ENCODE data around the gene MNT. TPM values are rescaled to one million over a fixed set of nuclear protein-coding genes. Genes with fewer than 3 reads are reported as not detected.

MNT gene
- total RNA-seq, 1 donor from 2014 or later, result 4.5 TPM

- peak; percentile 87 for DNase-seq (ENCODE audit: low read depth)
- FAIRE-seq, result no peak
- TF ChIP-seq, protein P1, sequence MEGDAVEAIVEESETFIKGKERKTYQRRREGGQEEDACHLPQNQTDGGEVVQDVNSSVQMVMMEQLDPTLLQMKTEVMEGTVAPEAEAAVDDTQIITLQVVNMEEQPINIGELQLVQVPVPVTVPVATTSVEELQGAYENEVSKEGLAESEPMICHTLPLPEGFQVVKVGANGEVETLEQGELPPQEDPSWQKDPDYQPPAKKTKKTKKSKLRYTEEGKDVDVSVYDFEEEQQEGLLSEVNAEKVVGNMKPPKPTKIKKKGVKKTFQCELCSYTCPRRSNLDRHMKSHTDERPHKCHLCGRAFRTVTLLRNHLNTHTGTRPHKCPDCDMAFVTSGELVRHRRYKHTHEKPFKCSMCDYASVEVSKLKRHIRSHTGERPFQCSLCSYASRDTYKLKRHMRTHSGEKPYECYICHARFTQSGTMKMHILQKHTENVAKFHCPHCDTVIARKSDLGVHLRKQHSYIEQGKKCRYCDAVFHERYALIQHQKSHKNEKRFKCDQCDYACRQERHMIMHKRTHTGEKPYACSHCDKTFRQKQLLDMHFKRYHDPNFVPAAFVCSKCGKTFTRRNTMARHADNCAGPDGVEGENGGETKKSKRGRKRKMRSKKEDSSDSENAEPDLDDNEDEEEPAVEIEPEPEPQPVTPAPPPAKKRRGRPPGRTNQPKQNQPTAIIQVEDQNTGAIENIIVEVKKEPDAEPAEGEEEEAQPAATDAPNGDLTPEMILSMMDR (IDR thresholded peaks at IDR 0.05; ENCODE audit: insufficient read depth, low read length, severe bottlenecking), result no peak
- Histone ChIP-seq H3K36me3 (ENCODE audit: control insufficient read depth, insufficient read depth, low read length) (peaks cover 3% of the 10 kb centered on the region), H3K27me3 (ENCODE audit: control insufficient read depth, insufficient read depth, low read length) (no peaks in the 10 kb centered on the region), H3K4me3 (ENCODE audit: low read depth, low read length) (peak overlapping the region; percentile 11)
These were observed 4.2 kb downstream of the MNT start for GRCh38 chr17:2396568-2397246.

DNA sequence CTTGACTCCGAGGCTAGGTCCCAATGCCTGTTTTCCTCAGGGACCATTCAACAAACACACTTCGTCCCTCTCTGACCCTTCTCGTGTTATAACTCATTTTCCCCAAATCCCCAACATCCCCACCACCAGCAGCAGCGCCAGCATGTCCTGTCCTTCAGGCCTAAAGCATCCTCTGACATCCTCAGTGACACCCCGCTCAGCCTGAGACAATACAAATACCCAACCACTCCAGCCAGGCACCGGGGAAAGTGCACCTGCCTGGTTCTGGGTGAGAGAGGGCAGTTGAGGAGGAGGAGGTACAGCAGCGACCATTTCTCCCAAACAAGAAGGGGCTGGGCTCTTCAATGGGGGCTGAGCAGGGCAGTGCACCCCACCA is 4.7 kb downstream of the MNT start:
- no peaks in the 10 kb centered on the region for H3K27me3 ChIP-seq (ENCODE audit: control insufficient read depth, insufficient read depth, low read length)
- no peak overlapping the region for H3K4me3 ChIP-seq (ENCODE audit: low read depth, low read length)
- no peak for DNase-seq (ENCODE audit: low read depth)
- peaks cover 7% of the 10 kb centered on the region for H3K36me3 ChIP-seq (ENCODE audit: control insufficient read depth, insufficient read depth, low read length)
- no peak for FAIRE-seq
- TF ChIP-seq, protein P1 (IDR thresholded peaks at IDR 0.05; ENCODE audit: insufficient read depth, low read length, severe bottlenecking), result no peak

GRCh38 chr17:2395258-2396181 is 5.3 kb downstream of the MNT start:
- TF ChIP-seq, protein P1 (IDR thresholded peaks at IDR 0.05; ENCODE audit: insufficient read depth, low read length, severe bottlenecking), result peak; percentile 24
- peaks cover 8% of the 10 kb centered on the region for H3K36me3 ChIP-seq (ENCODE audit: control insufficient read depth, insufficient read depth, low read length)
- FAIRE-seq (no peak), DNase-seq (ENCODE audit: low read depth) (peak; percentile 21)
- no peaks in the 10 kb centered on the region for H3K27me3 ChIP-seq (ENCODE audit: control insufficient read depth, insufficient read depth, low read length)
- no peak overlapping the region for H3K4me3 ChIP-seq (ENCODE audit: low read depth, low read length)

GRCh38 chr17:2394775-2395201 is 6.1 kb downstream of the MNT start:
- no peak for FAIRE-seq
- TF ChIP-seq, protein P1 (IDR thresholded peaks at IDR 0.05; ENCODE audit: insufficient read depth, low read length, severe bottlenecking), result no peak
- no peak overlapping the region for H3K4me3 ChIP-seq (ENCODE audit: low read depth, low read length)
- DNase-seq (ENCODE audit: low read depth), result no peak
- H3K27me3 ChIP-seq (ENCODE audit: control insufficient read depth, insufficient read depth, low read length), result no peaks in the 10 kb centered on the region
- H3K36me3 ChIP-seq (ENCODE audit: control insufficient read depth, insufficient read depth, low read length), result peaks cover 12% of the 10 kb centered on the region

DNA sequence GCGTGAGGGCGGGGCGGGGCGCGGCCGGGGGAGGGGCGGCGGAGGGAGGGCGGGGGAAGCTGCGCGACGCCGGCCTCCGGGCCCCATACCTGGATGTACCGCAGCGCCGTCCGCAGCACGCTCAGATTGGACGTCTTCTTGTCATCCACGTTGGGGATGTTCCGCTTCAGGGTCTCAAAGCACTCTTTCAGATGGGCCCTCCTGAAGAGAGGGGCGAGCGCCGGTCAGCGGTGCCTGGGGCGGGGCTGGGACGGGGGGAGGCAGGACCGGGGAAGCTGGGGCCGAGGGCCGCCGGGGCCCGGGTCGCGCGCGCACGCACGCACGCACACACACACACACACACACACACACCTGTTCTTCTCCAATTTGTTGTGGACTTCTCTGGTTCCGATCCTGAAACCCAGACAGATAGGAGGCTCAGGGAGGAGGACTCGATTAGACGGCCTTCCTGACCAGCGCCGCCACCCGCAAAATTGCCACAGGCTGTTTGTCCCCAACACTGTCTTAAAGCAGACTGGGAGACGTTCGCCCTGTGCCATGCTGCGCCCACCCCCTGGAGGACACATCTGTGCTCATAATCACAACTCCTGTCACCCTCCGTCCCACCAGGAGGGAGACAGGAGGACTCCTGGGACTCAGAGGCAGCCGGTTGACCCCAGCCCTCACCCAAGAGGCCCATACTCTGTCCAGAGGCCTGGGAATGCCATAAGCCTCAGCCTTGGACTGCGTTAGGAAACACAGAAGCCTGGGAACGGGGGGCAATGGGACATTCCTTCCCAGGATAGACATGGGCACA is 6.7 kb downstream of the MNT start:
- FAIRE-seq (no peak), DNase-seq (ENCODE audit: low read depth) (no peak)
- Histone ChIP-seq H3K4me3 (ENCODE audit: low read depth, low read length) (no peak overlapping the region), H3K27me3 (ENCODE audit: control insufficient read depth, insufficient read depth, low read length) (no peaks in the 10 kb centered on the region), H3K36me3 (ENCODE audit: control insufficient read depth, insufficient read depth, low read length) (peaks cover 14% of the 10 kb centered on the region)
- TF ChIP-seq, protein P1 (IDR thresholded peaks at IDR 0.05; ENCODE audit: insufficient read depth, low read length, severe bottlenecking), result no peak
